HTERT RPE-1 (cell line): Measurements from ENCODE around the gene TUB.

ENCODE experiments used
- in situ Hi-C: fragments of 300-500 bp; cut with MboI; formaldehyde crosslinking; loops from 4 replicates; pipeline ENCODE4 v1.14.3; 2020; ENCODE audit warnings: low sequenced_read_pairs

Gene TUB

DNA sequence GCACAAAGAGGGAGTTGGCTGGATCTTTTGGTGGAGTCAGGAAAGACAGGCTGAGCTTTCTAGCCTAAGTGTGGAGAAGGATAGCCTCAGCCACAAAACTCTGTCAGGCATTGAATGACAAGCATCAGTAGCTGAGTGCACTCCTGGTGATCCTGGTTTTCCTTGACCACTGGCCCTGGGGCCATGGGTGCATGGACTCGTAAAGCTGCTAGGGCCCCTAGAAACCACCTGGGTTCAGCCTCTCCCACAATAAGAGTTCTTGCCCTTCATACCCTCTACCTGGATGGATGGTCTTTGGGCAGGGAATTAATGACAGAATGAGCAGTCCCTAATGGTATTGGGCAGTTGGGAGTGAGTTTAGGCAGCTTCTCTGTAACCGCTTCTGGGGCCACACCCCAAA, 22.9 kb downstream of the TUB start:
- in situ Hi-C loops: no loop called here

DNA sequence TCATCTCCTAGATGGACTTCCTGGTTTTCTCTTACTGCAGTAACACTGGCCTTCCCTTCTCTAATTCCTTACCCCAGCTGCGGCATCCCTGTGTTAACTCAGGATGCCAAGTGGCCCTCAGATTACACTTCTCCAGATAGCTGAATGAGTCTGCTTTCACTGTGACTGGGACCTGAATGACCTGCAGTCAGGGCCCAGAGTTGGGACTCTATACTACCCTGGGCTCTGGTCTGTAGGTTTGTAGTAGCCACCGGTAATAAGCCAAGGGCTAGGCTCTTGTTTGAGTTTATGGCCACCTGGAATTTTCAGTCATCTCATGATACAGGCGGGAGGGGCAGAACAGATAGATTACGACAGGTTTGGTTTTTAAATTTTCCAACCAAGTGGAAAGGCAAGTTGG, 24.1 kb downstream of the TUB start:
- in situ Hi-C loops: no loop called here

DNA sequence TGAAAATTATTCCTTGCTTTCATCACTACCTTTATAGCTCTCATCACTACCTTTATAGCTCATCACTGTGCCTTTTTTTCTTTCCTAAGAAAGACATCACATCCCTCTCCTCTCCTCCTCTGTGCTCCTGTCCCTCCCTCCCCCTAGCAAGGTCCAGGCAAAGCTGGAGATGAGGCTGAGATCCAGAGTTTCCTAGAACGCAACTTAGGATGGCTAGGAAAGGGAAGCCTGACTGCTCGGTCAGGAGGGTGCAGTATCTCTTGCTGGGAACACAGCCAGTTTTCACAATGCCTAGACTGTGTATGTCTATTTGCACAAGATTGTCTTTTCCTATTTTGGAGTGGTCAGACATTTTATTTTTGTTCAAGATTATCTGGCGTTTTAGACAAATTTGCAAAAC, 24.7 kb downstream of the TUB start:
- in situ Hi-C loops: no loop called here

DNA sequence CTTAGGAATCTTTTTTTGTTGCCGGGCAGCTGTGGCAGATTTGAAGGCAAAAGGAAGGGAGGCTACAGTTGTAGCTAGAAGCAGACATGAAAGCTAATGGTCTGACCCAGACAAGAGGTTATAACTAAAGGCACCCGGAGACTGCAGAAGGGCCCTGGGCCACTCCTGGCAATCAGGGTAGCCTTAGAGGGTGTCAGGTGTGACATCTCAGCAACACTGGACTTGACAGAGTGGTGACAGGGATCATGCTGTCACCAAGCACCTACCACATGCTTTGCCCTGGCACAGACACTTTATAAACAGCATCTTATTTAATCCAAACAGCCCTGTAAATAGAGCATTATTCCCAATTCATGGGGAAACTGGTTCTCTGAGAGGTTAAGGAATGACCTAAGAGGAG, 25.7 kb downstream of the TUB start:
- in situ Hi-C loops: no loop called here

DNA sequence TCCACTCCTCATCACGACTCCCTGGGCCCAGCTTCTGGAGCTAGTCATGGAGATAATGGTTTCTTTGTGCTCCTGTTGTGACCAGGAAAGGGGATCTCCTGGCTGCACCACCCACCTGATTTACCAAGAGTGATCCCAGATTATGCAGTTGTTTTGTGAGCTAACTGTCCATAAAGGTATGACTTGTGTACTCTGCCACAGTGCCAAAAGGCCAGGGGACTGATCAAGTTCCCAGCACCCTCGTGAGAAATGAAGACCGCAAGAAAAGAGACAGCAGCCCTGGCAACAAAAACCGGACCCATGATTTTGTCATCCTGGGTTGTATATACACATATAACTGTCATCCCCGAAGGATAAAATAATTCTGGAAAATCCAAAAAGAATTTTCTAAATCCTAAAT, 26.6 kb downstream of the TUB start:
- in situ Hi-C loops: no loop called here

DNA sequence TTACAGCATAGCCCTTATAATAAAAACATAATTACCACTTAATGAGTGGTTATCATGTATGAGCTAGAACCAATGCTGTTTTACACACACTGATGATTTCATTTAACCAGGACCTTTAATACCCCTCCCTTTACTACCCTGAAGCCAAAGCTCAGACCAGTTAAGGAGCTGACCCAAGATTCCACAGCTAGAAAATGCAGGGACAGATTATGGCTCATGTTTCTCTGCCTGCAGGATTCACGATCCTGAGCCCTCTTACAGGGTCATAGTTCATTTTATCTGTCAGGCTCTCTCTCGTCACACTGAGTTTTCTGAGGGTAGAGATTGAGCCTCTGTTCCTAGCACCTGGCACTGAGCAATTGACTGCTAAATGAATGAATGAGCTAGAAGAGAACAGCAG, 27.4 kb downstream of the TUB start:
- in situ Hi-C loops: no loop called here

DNA sequence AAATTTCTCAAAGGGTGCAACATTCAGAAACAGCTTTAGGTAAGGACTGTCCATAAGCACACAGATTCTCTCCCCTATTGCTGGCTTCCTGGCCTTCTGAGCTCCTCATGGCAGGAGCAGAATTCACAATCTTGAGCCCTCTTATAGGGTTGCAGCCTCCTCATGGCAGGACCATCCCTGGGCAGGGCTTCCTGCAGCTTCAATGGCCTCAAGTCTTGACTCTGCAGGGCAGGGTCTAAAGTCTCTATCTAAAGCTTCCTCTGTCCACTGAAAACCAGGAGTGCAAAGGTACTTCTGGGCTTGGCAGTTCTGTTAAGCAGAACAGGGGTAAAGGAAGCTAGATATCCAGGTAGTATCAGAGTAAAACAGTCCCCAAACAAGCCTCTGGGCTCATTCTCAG, 28.7 kb downstream of the TUB start:
- in situ Hi-C loops: no loop called here

DNA sequence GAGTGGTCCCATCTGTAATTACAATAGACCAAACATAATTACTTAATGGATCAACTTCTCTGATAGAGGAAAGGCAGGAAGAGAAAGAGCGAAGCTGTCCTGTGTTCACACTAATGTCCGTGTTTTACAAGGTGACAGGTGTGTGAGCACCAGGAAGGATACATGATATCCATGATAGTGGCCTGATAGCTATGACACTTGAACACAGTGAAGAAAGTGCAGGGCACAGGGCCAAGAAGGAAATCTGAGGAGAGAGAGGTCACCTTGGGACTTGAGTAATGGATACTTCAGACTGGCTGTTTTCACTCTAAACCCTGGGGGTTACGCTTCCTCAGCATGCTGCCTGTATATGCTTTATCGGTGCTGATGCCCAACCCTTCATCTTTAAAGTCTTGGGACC, 29.4 kb downstream of the TUB start:
- in situ Hi-C loops: no loop called here

DNA sequence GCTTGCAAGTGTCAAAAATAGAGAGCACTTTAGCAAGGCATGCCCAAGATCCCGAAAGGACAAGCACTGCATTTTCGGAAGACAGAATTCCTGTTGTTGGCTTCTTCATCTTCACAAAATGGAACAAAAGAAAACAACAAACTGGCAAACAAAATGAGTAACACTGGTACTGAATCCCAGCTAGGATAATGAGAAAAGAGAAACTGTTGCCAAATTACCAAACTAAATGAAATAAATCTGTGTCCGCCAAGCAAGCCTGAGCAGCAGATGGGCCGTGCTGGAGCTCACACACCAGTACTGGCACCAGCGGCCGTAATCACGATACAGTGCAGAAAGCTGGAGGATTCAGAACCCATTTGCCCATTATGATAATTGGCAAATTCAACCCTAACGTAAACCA, 30.6 kb downstream of the TUB start:
- in situ Hi-C loops: no loop called here

DNA sequence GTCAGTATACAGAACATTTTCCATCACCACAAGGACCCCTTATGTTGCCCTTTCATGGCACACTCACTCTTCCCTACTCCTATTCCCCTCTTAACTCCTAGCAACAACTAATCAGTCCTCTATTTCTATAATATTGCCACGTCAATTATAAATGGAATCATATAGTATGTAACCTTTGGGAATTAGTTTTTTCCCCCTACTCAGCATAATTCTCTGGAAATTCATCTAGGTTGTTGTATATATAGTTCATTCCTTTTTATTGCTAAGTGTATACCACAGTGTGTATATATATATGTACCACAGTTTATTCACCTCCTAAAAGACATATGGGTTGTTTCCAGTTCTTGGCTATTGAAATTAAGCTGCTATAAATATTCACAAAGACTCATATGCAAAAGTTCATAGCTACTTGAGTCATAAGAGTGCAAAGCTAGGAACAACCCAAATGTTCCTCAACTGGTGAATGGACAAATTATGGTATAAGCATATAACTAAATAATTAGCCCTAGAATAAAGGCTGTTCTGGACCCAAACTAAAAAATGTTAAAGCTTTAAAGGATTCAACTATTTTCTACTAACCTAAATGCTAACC, 41.3 kb downstream of the TUB start:
- in situ Hi-C loops: no loop called here

DNA sequence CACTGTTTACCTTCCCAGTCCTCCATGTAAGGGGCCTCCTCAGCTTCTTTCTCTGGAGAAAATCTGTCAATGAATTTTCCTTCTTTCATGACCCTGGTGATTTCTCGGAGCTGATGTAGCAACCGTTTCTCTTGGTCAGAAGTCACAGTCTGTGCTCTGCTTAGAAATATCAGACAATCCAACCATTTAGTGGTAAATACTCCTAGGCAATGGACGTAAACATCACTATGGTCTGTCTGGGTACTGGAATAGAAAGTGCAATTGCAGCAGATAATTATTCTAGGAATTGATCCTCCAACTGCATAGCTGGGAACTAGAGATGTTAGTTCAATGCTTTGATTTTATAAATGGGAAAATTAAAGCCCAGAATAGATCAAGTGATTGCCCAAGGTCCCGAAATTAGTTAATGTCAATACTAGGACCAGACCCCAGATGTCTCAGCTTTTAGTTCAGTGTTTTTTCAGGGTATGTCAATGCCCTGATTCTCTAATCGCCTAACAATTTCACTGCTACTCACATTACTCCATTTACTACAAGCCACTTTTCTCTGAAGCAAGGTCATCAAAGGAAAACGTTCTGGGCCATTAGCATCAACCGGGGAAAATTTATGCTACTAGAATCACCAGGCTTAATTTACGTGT, 45.8 kb downstream of the TUB start:
- in situ Hi-C loops: no loop called here

DNA sequence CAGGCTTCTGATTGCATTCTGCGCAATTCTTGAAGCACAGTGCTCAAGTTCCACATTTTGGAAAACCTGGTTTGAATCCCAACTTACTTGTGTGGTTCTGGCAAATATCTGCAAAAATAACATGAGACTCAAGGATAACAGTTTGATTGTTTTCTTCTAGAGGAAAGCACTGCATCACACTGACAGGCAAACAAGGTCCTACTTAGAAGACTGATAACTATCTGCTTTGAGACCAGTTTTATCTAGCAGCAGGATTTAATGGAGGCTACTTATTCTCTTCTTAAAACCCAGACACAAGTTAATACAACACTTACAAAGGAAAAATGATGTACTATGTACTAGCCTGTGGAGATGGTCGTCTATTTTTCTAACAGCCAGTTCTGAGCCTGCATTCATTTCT, 46.4 kb downstream of the TUB start:
- in situ Hi-C loops: no loop called here

DNA sequence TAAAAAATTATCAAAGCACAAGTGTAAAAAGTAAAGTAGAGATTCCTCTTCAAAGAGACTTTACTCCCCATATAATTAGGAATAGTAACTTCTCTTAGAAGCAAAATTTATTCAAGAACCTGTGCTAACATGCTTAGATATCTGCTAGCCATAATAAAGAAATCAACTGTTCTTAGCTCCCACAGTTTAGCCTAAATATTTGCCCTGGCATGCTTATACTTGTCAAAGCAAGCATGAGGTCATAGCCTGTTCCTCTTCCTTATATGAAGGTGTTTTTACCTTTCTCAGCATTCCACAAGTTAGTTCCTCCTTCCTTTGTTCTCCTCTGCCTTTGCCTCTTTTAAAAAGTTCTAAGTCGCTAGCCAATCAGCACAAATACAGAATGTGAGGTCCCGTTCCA, 57.5 kb downstream of the TUB start:
- in situ Hi-C loops: no loop called here

DNA sequence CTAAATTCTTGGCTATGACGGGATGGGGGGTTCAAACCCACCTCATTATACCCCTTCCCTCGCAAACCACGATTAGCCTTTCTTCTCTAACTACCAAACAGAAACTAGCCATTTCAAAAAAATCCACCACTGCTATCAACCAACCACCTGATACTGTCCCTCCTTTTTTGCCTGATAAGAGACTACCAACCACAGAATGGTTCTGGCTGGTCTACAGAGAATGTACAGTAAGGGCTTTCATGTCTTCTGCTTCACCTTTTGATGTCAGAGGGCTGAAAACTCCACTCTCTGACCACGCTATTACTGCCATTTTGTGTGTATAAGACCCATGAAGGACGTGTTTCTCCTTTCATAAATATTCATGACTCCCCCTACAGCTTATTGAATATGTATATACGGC, 68.7 kb downstream of the TUB start:
- in situ Hi-C loops: no loop called here
